ENCODE data around the gene JAKMIP1.

GRCh38 chr4:6010789-6011188 is 189.6 kb downstream of the JAKMIP1 start:
- TF ChIP-seq YY1 (IDR thresholded peaks at IDR 0.05; ENCODE audit: low read depth) = no peak
- TF ChIP-seq CREB1 (IDR thresholded peaks at IDR 0.05; ENCODE audit: low read depth) = no peak
- TF ChIP-seq, protein P1, sequence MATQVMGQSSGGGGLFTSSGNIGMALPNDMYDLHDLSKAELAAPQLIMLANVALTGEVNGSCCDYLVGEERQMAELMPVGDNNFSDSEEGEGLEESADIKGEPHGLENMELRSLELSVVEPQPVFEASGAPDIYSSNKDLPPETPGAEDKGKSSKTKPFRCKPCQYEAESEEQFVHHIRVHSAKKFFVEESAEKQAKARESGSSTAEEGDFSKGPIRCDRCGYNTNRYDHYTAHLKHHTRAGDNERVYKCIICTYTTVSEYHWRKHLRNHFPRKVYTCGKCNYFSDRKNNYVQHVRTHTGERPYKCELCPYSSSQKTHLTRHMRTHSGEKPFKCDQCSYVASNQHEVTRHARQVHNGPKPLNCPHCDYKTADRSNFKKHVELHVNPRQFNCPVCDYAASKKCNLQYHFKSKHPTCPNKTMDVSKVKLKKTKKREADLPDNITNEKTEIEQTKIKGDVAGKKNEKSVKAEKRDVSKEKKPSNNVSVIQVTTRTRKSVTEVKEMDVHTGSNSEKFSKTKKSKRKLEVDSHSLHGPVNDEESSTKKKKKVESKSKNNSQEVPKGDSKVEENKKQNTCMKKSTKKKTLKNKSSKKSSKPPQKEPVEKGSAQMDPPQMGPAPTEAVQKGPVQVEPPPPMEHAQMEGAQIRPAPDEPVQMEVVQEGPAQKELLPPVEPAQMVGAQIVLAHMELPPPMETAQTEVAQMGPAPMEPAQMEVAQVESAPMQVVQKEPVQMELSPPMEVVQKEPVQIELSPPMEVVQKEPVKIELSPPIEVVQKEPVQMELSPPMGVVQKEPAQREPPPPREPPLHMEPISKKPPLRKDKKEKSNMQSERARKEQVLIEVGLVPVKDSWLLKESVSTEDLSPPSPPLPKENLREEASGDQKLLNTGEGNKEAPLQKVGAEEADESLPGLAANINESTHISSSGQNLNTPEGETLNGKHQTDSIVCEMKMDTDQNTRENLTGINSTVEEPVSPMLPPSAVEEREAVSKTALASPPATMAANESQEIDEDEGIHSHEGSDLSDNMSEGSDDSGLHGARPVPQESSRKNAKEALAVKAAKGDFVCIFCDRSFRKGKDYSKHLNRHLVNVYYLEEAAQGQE (IDR thresholded peaks at IDR 0.05; ENCODE audit: low read depth) = no peak
- no peak for TF ChIP-seq FOXM1 (IDR thresholded peaks at IDR 0.05; ENCODE audit: borderline replicate concordance, low read depth)
- TF ChIP-seq CEBPB (IDR thresholded peaks at IDR 0.05) = no peak
- no peak for TF ChIP-seq TEAD4 (IDR thresholded peaks at IDR 0.05)
- no peak for TF ChIP-seq EGR1 (IDR thresholded peaks at IDR 0.05)
- no peak for TF ChIP-seq RAD21 (IDR thresholded peaks at IDR 0.05; ENCODE audit: low read depth)
- TF ChIP-seq EP300 (IDR thresholded peaks at IDR 0.05; ENCODE audit: borderline replicate concordance) = no peak
- TF ChIP-seq TCF12 (IDR thresholded peaks at IDR 0.05; ENCODE audit: low read depth) = no peak
- TF ChIP-seq TAF1 (IDR thresholded peaks at IDR 0.05; ENCODE audit: low read depth) = no peak
